ENCODE results near the gene MLLT6.
A peak's percentile ranks its signal among the peaks of the same experiment; 100 is the strongest.

MLLT6 gene

GRCh38 chr17:38730526-38731379 is 25.7 kb downstream of the MLLT6 start:
- TF ChIP-seq FOXP2 (optimal IDR thresholded peaks at IDR 0.05; ENCODE audit: borderline replicate concordance, extremely low read depth, extremely low read length, insufficient read depth) (no peak), POLR2AphosphoS5 (IDR thresholded peaks at IDR 0.05; ENCODE audit: low read depth, low read length) (0 out of 2 replicates have a peak, but pooled peaks have one; percentile 2)

- no peak for TF ChIP-seq REST (IDR thresholded peaks at IDR 0.05; ENCODE audit: insufficient read depth in 1 of 2, low read depth in 2 of 2, low read length in 2 of 2)
- no peak for TF ChIP-seq TAF1 (IDR thresholded peaks at IDR 0.05; ENCODE audit: borderline replicate concordance, insufficient read depth, low read length)
- no peak for TF ChIP-seq FOXP2 (optimal IDR thresholded peaks at IDR 0.05; ENCODE audit: borderline replicate concordance, extremely low read depth, extremely low read length, insufficient read depth)
- TF ChIP-seq POLR2AphosphoS5 (IDR thresholded peaks at IDR 0.05; ENCODE audit: low read depth, low read length) = peak; percentile 52
These were observed 26.6 kb downstream of the MLLT6 start for GRCh38 chr17:38731526-38732294.

GRCh38 chr17:38732376-38733281 is 27.6 kb downstream of the MLLT6 start:
- TF ChIP-seq POLR2AphosphoS5 (IDR thresholded peaks at IDR 0.05; ENCODE audit: low read depth, low read length) (no peak), SIN3A (IDR thresholded peaks at IDR 0.05; ENCODE audit: borderline replicate concordance, insufficient read depth, low read length) (no peak), FOXP2 (optimal IDR thresholded peaks at IDR 0.05; ENCODE audit: borderline replicate concordance, extremely low read depth, extremely low read length, insufficient read depth) (no peak), REST (IDR thresholded peaks at IDR 0.05; ENCODE audit: insufficient read depth in 1 of 2, low read depth in 2 of 2, low read length in 2 of 2) (no peak), TAF1 (IDR thresholded peaks at IDR 0.05; ENCODE audit: borderline replicate concordance, insufficient read depth, low read length) (no peak)

- TF ChIP-seq REST (IDR thresholded peaks at IDR 0.05; ENCODE audit: insufficient read depth in 1 of 2, low read depth in 2 of 2, low read length in 2 of 2) = no peak
- peak; percentile 46; the same call in 1 of the 2 replicates for TF ChIP-seq SIN3A (IDR thresholded peaks at IDR 0.05; ENCODE audit: borderline replicate concordance, insufficient read depth, low read length)
These were observed 28.4 kb downstream of the MLLT6 start for GRCh38 chr17:38733282-38733981.
